CD4-positive, alpha-beta T cell (primary cell): ENCODE measurements around the gene ADARB2. TPM values are rescaled to one million over a fixed set of nuclear protein-coding genes. Genes with fewer than 3 reads are reported as not detected.

Experiments used
- ATAC-seq: fragments of 200-7000 bp; cut with Tn5 transposase; one replicate; pipeline ENCODE4 v1.10.0; 2022; ENCODE audit warnings: mild to moderate bottlenecking; ENCODE audit not compliant: poor library complexity
- CTCF ChIA-PET: fragments of 350-600 bp; sonication (Branson Sonifier 250); formaldehyde crosslinking; loops from one replicate; lab custom pipeline; 2021; ENCODE audit warnings: antibody characterized with exemption, inconsistent platforms; lab: Charles Lee
- POLR2A ChIA-PET: fragments of 350-600 bp; sonication (Branson Sonifier 250); formaldehyde crosslinking; loops from one replicate; lab custom pipeline; 2021; ENCODE audit warnings: antibody characterized with exemption, inconsistent platforms; lab: Charles Lee
- DNase-seq, 14 experiments: peaks; one replicate each; pipeline ENCODE4 v3.0.0-alpha.2; 2013 to 2020; ENCODE audit warnings: mixed read lengths in 2 of 14
- H3K27ac ChIP-seq, 2 donors: one replicate each; pipeline versions ENCODE4 v1.5.1 to v1.7.0; 2013; ENCODE audit warnings: low read length in 2 of 2, low read depth in 1 of 2, mild to moderate bottlenecking in 1 of 2
- H3K27me3 ChIP-seq, 2 experiments: 1 replicate in 1 of 2; 2 replicates in 1 of 2; pipeline versions ENCODE4 v1.6.1 to v1.7.0; 2013; ENCODE audit warnings: low read length in 2 of 2, control low read depth in 1 of 2, mild to moderate bottlenecking in 1 of 2, moderate library complexity in 1 of 2; ENCODE audit not compliant: insufficient read depth in 2 of 2, control insufficient read depth in 1 of 2
- H3K36me3 ChIP-seq: one replicate; pipeline ENCODE4 v1.6.1; 2013; ENCODE audit warnings: low read length, control low read depth; ENCODE audit not compliant: insufficient read depth
- H3K4me1 ChIP-seq: one replicate; pipeline ENCODE4 v1.6.1; 2013; ENCODE audit warnings: low read length, control low read depth; ENCODE audit not compliant: insufficient read depth
- H3K4me3 ChIP-seq: one replicate; pipeline ENCODE4 v1.5.1; 2013; ENCODE audit warnings: mild to moderate bottlenecking, low read length, moderate library complexity
- H3K9me3 ChIP-seq, 2 experiments: 1 replicate in 1 of 2; 2 replicates in 1 of 2; pipeline versions ENCODE4 v1.6.1 to v1.7.0; 2013; ENCODE audit warnings: low read length in 2 of 2, mild to moderate bottlenecking in 2 of 2, control low read depth in 1 of 2, moderate library complexity in 1 of 2; ENCODE audit not compliant: control insufficient read depth in 1 of 2, insufficient read depth in 1 of 2
- H3K27ac Mint-ChIP-seq: one replicate; pipeline ENCODE4 v1.8.0; 2020; ENCODE audit warnings: mixed read lengths
- H3K27me3 Mint-ChIP-seq: one replicate; pipeline ENCODE4 v1.8.0; 2021; ENCODE audit warnings: mixed read lengths
- H3K36me3 Mint-ChIP-seq: one replicate; pipeline ENCODE4 v1.8.0; 2021; ENCODE audit warnings: low read depth, mixed read lengths
- H3K4me1 Mint-ChIP-seq: one replicate; pipeline ENCODE4 v1.8.0; 2021; ENCODE audit warnings: low read depth, mixed read lengths
- H3K4me3 Mint-ChIP-seq: one replicate; pipeline ENCODE4 v1.8.0; 2020; ENCODE audit warnings: mild to moderate bottlenecking, mixed read lengths
- H3K9me3 Mint-ChIP-seq: one replicate; pipeline ENCODE4 v1.8.0; 2020; ENCODE audit warnings: mixed read lengths
- CTCF ChIP-seq: fragments of 200-600 bp; IDR thresholded peaks from one replicate; pipeline ENCODE4 v1.8.0; 2022; ENCODE audit warnings: antibody characterized with exemption, mild to moderate bottlenecking
- intact Hi-C, 2 experiments: fragments of 100-400 bp; cut with DNase I in 1 of 2; cut with micrococcal nuclease in 1 of 2; formaldehyde crosslinking; loops; one replicate each; pipeline versions ENCODE4 v1.15.1 to v1.9.0; 2023 to 2025; cut with DNase I, micrococcal nuclease
- total RNA-seq, 174 experiments: library from RNA in 2 of 174; stranded (reverse) in 2 of 174; gene quantifications; one replicate each; pipeline ENCODE4 v1.2.3 and lab custom pipeline; 2021 to 2026

The ADARB2 gene
- total RNA-seq, 2 experiments from 2014 or later, result 0.14 TPM; not detected in 1

- H3K27me3 Mint-ChIP-seq, result no peaks in the 10 kb centered on the region
- H3K4me3 Mint-ChIP-seq, result no peak overlapping the region
- Histone ChIP-seq H3K4me1 (no peaks in the 10 kb centered on the region), H3K27me3 (no peaks in the 10 kb centered on the region), H3K36me3 (no peaks in the 10 kb centered on the region), H3K27ac (no peak overlapping the region), H3K9me3 (peaks cover 0 to 5% of the 10 kb centered on the region in 2 experiments), H3K4me3 (no peak overlapping the region)
- no peaks in the 10 kb centered on the region for H3K36me3 Mint-ChIP-seq
- H3K27ac Mint-ChIP-seq, result no peak overlapping the region
- POLR2A ChIA-PET, result no interaction called here
- CTCF ChIA-PET, result no interaction called here
- H3K4me1 Mint-ChIP-seq, result no peaks in the 10 kb centered on the region
- intact Hi-C loops, result no loop called here
- ATAC-seq (no peak), DNase-seq (no peak)
- no peak for TF ChIP-seq CTCF
- H3K9me3 Mint-ChIP-seq, result no peaks in the 10 kb centered on the region
Observed at GRCh38 chr10:1206601-1207000, 530.7 kb downstream of the ADARB2 start.

- no peaks in the 10 kb centered on the region for H3K4me1 ChIP-seq
- no peaks in the 10 kb centered on the region for H3K4me1 Mint-ChIP-seq
- DNase-seq, result no peak
Observed at GRCh38 chr10:1206101-1206500, 531.2 kb downstream of the ADARB2 start.

GRCh38 chr10:1205450-1206030 is 531.8 kb downstream of the ADARB2 start:
- intact Hi-C loops, result no loop called here
- CTCF ChIA-PET, result no interaction called here
- ATAC-seq (no peak), DNase-seq (no peak)
- POLR2A ChIA-PET, result no interaction called here
- Histone ChIP-seq H3K4me3 (no peak overlapping the region), H3K27ac (no peak overlapping the region), H3K36me3 (no peaks in the 10 kb centered on the region), H3K4me1 (no peaks in the 10 kb centered on the region), H3K27me3 (no peaks in the 10 kb centered on the region), H3K9me3 (peaks cover 0 to 5% of the 10 kb centered on the region in 2 experiments)
- no peaks in the 10 kb centered on the region for H3K36me3 Mint-ChIP-seq
- TF ChIP-seq CTCF, result no peak
- H3K27me3 Mint-ChIP-seq, result no peaks in the 10 kb centered on the region
- H3K27ac Mint-ChIP-seq, result no peak overlapping the region
- no peaks in the 10 kb centered on the region for H3K4me1 Mint-ChIP-seq
- H3K4me3 Mint-ChIP-seq, result no peak overlapping the region
- no peaks in the 10 kb centered on the region for H3K9me3 Mint-ChIP-seq

More at GRCh38 chr10:1206101-1206500, 531.2 kb downstream of the ADARB2 start:
- ChIA-PET CTCF (no interaction called here), POLR2A (no interaction called here)
- no peaks in the 10 kb centered on the region for H3K9me3 Mint-ChIP-seq
- no peak overlapping the region for H3K4me3 Mint-ChIP-seq
- Histone ChIP-seq H3K4me3 (no peak overlapping the region), H3K9me3 (peaks cover 0 to 5% of the 10 kb centered on the region in 2 experiments), H3K27me3 (no peaks in the 10 kb centered on the region), H3K36me3 (no peaks in the 10 kb centered on the region), H3K27ac (no peak overlapping the region)
- intact Hi-C loops, result no loop called here
- no peaks in the 10 kb centered on the region for H3K27me3 Mint-ChIP-seq
- H3K27ac Mint-ChIP-seq, result no peak overlapping the region
- no peak for ATAC-seq
- TF ChIP-seq CTCF, result no peak
- no peaks in the 10 kb centered on the region for H3K36me3 Mint-ChIP-seq
